ENCODE results near the gene MSX2. TPM values are rescaled to one million over a fixed set of nuclear protein-coding genes. Genes with fewer than 3 reads are reported as not detected.

The MSX2 gene
- total RNA-seq, result 0.28 and 1.5 TPM in 2 replicates

GRCh38 chr5:174724484-174725260 is at the start of gene MSX2:
Gene MSX2 (plus strand): TSS chr5:174724582. CDS start chr5:174724660, 78 bp downstream.

